HL-60 (cell line): ENCODE data around the gene CLDN11.

Experiments
- DNase-seq, 2 experiments: peaks; one replicate each; pipeline ENCODE4 v3.0.0-alpha.2; 2010 to 2020; ENCODE audit warnings: low read depth in 1 of 2, low spot score in 1 of 2
- H3K27ac ChIP-seq: fragments of 250-450 bp; sonication (Bioruptor Pico); replicated peaks from 2 replicates; pipeline ENCODE4 v1.5.1; 2020; ENCODE audit warnings: mild to moderate bottlenecking, moderate library complexity
- H3K27me3 ChIP-seq: fragments of 250-450 bp; sonication (Bioruptor Pico); 2 replicates; pipeline ENCODE4 v1.5.1; 2021; ENCODE audit warnings: mild to moderate bottlenecking, moderate library complexity; ENCODE audit not compliant: insufficient read depth, poor library complexity, severe bottlenecking
- H3K4me3 ChIP-seq: replicated peaks from 2 replicates; pipeline ENCODE4 v1.5.1; 2011; ENCODE audit warnings: mild to moderate bottlenecking, control low read depth, low read length; ENCODE audit not compliant: insufficient read depth
- GABPA ChIP-seq: IDR thresholded peaks from 2 replicates; pipeline ENCODE4 v1.6.1; 2012; ENCODE audit warnings: low read depth
- POLR2AphosphoS5 ChIP-seq: IDR thresholded peaks from 2 replicates; pipeline ENCODE4 v1.6.1; 2012; ENCODE audit warnings: low read depth
- REST ChIP-seq: IDR thresholded peaks from 2 replicates; pipeline ENCODE4 v1.6.1; 2012; ENCODE audit warnings: low read depth; ENCODE audit not compliant: insufficient replicate concordance
- SPI1 ChIP-seq: IDR thresholded peaks from 2 replicates; pipeline ENCODE4 v1.6.1; 2012; ENCODE audit warnings: low read depth, mild to moderate bottlenecking, borderline replicate concordance
- TF ChIP-seq, protein P1 (sequence below): IDR thresholded peaks from one replicate; pipeline ENCODE4 v1.5.1; 2011; ENCODE audit warnings: low read length, control low read depth, inconsistent platforms; ENCODE audit not compliant: insufficient read depth

The CLDN11 gene

DNA sequence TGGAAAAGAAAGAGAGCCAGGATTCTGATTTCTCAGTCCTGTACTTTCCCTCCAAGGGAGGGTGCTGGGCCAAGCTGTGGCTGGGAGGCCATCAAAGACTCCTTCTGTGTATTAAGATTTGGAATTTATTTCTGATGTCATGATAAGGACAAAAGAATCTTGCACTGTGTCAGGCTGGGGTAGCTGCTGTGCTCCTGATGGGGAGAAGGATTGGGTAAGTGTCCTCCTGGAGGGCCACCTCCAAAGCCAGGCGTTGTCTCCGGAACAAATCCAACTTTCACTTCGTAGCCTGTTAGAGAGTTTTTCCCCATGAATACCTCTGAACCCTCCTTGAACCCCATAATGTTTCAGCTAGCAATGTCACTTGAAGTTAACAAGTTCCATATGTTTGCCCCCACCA is 29.9 kb downstream of the CLDN11 start:
- no peak for DNase-seq
- Histone ChIP-seq H3K4me3 (no peak overlapping the region), H3K27me3 (peaks cover 5% of the 10 kb centered on the region), H3K27ac (no peak overlapping the region)
- TF ChIP-seq POLR2AphosphoS5 (no peak), SPI1 (no peak), GABPA (no peak)

- TF ChIP-seq SPI1 (no peak), POLR2AphosphoS5 (no peak), REST (no peak), GABPA (no peak)
- TF ChIP-seq, protein P1, sequence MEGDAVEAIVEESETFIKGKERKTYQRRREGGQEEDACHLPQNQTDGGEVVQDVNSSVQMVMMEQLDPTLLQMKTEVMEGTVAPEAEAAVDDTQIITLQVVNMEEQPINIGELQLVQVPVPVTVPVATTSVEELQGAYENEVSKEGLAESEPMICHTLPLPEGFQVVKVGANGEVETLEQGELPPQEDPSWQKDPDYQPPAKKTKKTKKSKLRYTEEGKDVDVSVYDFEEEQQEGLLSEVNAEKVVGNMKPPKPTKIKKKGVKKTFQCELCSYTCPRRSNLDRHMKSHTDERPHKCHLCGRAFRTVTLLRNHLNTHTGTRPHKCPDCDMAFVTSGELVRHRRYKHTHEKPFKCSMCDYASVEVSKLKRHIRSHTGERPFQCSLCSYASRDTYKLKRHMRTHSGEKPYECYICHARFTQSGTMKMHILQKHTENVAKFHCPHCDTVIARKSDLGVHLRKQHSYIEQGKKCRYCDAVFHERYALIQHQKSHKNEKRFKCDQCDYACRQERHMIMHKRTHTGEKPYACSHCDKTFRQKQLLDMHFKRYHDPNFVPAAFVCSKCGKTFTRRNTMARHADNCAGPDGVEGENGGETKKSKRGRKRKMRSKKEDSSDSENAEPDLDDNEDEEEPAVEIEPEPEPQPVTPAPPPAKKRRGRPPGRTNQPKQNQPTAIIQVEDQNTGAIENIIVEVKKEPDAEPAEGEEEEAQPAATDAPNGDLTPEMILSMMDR, result no peak
- no peak overlapping the region for H3K27ac ChIP-seq
- peaks cover 5% of the 10 kb centered on the region for H3K27me3 ChIP-seq
- no peak for DNase-seq
- no peak overlapping the region for H3K4me3 ChIP-seq
Observed at GRCh38 chr3:170450039-170450438, 31.4 kb downstream of the CLDN11 start.

- TF ChIP-seq SPI1 (no peak), POLR2AphosphoS5 (no peak), GABPA (no peak), REST (no peak)
- TF ChIP-seq, protein P1, result no peak
- DNase-seq, result no peak
- peaks cover 5% of the 10 kb centered on the region for H3K27me3 ChIP-seq
- H3K4me3 ChIP-seq, result no peak overlapping the region
- H3K27ac ChIP-seq, result no peak overlapping the region
Observed at GRCh38 chr3:170454509-170454908, 35.8 kb downstream of the CLDN11 start.

DNA sequence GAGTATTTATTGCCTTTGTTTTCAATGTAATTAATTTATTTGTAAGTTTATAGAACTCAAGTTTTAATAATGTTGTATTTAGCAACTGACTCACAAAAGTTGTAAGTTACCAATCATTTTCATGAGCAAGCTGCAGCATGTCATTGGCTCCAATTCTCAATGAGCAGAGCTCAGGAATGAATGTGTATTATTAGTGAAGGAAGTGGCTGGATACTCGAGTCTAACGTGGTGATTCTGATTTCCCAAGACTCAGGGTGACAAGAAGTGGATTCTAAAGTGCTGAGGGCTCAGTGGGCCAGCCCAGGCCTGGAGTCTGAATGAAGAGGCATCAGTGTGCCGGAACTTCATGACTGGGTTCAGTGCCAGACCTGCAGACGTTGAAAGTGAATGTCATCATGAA is 39.6 kb downstream of the CLDN11 start:
- H3K27ac ChIP-seq, result no peak overlapping the region
- DNase-seq, result no peak
- H3K4me3 ChIP-seq, result no peak overlapping the region
- peaks cover 4% of the 10 kb centered on the region for H3K27me3 ChIP-seq
- TF ChIP-seq REST (no peak), POLR2AphosphoS5 (no peak), GABPA (no peak), SPI1 (no peak)
- TF ChIP-seq, protein P1, result no peak
